ENCODE measurements around the gene NEAT1.

The NEAT1 gene

DNA sequence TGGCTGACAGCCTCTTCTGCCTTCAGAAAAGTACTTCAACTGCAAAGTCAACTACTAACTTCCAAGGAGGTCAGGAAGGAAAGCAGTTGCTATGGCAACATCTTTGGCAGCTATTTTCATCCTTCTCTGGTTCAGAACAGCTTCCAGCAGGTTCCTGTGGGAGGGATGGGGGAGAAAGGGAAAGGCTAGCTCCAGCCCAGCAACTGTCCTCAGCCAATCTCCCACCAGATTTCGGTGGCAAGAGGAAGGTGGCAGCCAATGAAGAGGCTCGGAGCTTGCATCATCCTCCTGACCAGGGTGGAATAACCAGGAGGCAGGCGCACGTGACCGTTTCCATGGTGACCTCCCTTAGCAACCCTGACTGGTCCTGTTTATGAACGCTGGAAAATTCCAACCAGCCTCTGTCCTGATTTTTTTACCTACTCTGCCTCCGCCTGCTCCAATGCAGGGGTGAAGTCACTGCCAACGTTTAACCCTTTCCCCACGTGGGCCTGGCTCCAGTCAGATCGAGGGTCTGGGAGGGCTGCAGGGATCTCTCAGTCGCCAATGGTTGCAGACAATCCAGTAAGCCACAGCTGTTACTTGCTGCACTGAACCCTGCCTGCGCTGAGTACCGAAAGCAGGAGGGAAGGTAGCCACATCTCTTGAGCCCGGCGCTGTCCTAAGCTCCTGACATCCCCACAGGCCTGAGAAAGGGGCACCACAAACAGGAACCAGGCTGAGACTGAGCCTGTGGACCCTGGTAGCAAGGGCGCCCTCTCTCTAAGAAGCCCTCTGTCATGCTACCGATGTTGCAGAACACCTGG is 65.1 kb downstream of the NEAT1 start:
- DNase-seq, result peak; percentile 99

DNA sequence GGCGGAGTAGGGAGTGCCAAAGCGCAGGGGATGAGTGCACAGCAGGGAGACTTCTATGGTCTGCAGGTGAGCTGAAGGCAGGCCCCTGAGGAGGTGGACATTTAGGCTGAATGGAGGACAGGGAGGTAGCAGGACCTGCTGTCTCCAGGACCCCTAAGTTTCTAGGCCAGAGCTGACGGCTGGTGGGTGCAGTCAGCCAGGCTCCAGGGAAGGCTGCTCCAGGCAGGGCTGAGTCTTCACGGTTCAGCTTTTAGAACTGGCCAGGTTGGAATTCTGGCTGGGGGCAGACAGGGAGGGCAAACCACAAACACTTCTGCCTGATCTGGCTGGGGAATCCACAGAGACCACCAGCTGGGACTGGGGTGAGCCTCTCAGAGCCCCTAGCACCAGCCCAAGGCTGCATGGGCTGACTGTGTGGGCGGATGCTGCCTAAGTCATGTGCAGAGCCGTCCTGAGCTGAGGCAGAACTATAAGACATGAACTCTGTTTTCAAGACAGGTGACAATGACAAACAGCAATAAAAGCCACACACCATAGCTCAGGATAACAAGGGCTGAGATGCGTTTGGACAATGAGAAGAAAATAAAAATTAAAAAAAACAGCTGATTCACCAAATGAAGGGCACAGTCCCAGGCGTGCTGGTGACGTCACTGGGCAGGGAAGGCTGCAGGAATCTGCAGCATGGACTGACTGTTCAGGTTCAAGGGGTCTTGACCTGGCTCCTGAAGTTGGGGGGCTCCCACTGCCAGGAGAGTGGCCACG is 65.9 kb downstream of the NEAT1 start:
- DNase-seq, result no peak

- no peak for DNase-seq
Observed at GRCh38 chr11:65489035-65489705, 66.6 kb downstream of the NEAT1 start.

DNA sequence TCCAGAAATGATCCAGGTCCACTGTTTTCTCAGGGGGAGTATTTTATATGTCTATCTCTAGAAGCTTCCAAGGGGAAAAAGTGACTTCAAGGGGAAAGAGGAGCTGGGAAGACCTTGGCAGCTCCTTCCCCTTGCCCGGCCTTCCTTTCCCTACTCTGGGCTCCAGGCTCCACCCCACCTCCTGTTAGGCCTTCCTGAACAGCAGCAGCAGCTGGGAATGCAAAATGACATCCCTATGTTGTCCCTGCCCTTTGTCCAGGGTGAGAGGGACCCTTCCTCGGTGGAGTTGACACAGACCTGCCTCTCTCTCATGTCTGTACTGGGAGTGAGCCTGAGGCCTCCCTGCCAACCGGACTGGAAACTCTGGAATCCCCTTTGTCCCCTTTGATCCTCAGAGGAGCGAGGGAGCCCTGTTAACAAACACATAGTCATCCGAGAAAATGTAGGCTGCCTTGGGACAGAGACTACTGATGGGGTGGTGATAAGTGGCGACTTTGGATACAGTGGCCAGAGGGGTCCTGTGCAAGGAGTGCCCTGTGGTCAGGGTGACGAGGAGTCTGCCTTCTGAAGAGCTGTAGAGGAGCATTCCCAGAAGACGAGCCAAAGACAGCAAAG is 67.2 kb downstream of the NEAT1 start:
- DNase-seq, result peak in 1 of 2 experiments; percentile 47

GRCh38 chr11:65491163-65491465 is 68.5 kb downstream of the NEAT1 start:
- no peak for DNase-seq

- DNase-seq, result peak; percentile 84 to 85
Observed at GRCh38 chr11:65491614-65492386, 69.2 kb downstream of the NEAT1 start.

- no peak for DNase-seq
Observed at GRCh38 chr11:65492387-65492636, 69.7 kb downstream of the NEAT1 start.

GRCh38 chr11:65492637-65493366 is 70.2 kb downstream of the NEAT1 start:
- DNase-seq, result peak; percentile 66 to 76

DNA sequence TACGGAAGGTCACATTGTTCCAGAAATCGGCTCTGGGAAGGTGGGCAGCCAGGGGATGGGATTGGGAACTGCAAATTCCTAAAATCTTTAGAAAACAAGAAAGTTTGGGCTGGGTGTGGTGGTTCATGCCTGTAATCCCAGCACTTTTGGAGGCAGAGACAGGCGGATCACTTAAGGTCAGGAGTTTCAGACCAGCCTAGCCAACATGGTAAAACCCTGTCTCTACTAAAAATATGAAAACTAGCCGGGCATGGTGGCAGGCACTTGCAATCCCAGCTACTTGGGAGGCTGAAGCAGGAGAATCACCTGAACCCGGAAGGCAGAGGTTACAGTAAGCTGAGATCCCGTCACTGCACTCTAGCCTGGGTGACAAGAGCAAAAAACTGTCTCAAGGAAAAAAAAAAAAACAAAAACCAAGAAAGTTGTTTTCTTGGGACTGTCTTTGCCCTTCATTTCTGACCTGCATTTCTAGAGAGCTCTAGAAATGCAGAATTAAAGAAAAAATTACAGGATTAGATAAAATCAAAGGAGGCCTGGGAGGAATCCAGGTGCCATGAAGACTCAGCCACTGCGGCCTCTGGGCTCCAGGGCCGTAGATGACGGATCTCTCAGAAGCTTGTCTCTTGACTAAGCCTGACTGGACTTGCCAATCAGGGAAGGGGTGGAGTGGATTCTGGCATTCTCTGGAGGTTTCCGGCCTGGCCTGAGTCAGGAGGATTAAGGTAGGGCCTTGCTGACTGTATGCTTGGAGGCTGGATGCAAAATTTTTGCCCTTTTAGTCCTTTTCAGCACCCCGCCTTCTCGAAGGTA is 71.0 kb downstream of the NEAT1 start:
- DNase-seq, result peak in 1 of 2 experiments; percentile 51
